Globus pallidus (tissue), 1 donor: ENCODE measurements around the gene SMCHD1.
"Not testable (repeated sequence)": the region's sequence is repeated elsewhere in the genome, so short reads cannot be mapped to it uniquely, and the experiment has no call there.

ENCODE experiments used
- DNase-seq: peaks from one replicate; pipeline ENCODE4 v3.0.0-alpha.2; 2015; ENCODE audit warnings: low spot score

The SMCHD1 gene

GRCh38 chr18:2657788-2658458, 2.4 kb downstream of the SMCHD1 start:
- no peak for DNase-seq

DNA sequence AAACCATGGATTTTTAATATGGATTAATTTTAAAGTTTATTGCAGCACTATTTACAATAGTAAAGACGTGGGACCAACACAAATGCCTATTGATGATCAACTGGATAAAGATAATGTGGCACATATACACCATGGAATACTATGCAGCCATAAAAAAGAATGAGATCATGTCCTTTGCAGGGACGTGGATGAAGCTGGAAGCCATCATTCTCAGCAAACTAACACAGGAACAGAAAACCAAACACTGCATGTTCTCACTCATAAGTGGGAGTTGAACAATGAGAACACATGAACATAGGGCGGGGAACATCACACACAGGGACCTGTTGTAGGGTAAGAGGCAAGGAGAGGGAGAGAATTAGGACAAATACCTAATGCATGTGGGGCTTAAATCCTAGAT, 5.3 kb downstream of the SMCHD1 start:
- DNase-seq, result not testable (repeated sequence)

- not testable (repeated sequence) for DNase-seq
Measured at GRCh38 chr18:2662288-2662687, 6.8 kb downstream of the SMCHD1 start.

DNA sequence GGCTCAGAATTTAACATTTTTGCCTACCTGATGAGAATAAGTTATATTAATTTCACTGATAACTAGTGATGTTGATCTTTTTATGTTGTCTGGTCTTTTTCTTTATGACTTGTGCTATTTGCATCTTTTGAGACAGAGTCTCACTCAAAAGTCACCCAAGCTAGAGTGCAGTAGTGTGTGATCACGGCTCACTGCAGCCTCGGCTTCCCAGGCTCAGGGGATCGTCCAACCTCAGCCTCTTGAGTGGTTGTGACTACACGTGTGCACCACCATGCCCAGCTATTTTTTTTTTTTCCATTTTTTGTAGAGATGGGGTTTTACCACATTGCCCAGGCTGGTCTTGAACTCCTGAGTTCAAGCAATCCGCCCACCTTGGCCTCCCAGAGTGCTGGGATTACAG, 7.5 kb downstream of the SMCHD1 start:
- DNase-seq, result no peak

GRCh38 chr18:2672410-2672809, 16.9 kb downstream of the SMCHD1 start:
- DNase-seq, result no peak

- DNase-seq, result no peak
Measured at GRCh38 chr18:2672872-2673271, 17.3 kb downstream of the SMCHD1 start.

DNA sequence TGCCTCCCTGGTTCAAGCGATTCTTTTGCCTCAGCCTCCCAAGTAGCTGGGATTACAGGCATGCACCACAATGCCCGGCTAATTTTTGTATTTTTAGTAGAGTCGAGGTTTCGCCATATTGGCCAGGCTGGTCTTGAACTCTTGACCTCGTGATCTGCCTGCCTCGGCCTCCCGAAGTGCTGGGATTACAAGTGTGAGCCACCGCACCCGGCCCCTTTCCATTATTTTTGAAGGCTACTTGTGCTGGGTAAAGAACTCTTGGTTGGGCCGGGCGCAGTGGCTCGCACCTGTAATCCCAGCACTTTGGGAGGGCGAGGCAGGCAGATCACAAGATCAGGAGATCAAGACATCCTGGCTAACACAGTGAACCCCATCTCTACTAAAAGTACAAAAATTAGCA, 23.4 kb downstream of the SMCHD1 start:
- not testable (repeated sequence) for DNase-seq

- DNase-seq, result no peak
Measured at GRCh38 chr18:2680216-2680792, 24.8 kb downstream of the SMCHD1 start.

DNA sequence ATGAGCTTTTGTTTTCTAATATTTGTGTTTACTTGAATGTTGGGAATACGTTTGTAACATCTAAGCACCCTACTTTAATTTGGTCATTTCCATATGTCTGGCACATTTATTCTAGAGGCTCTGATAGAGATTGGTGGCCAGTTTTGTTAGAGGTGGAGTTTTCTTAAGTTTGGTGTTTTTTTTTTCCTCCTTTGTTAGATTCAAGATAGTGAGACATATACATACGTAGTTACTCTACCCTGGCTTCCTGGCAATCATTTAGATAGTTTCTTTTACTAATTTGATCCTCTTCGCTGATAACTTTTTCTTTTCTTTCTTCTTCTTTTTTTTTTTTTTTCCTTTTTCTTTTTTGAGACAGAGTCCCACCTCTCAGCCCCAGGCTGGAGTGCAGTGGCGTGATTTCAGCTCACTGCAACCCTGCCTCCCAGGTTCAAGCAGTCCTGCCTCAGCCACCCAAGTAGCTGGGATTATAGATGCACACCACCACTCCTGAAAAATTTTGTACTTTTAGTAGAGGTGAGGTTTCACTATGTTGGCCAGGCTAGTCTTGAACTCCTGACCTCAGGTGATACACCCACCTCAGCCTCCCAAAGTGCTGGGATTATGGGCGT, 26.6 kb downstream of the SMCHD1 start:
- no peak for DNase-seq

- DNase-seq, result no peak
Measured at GRCh38 chr18:2683055-2683454, 27.5 kb downstream of the SMCHD1 start.

- no peak for DNase-seq
Measured at GRCh38 chr18:2686349-2686968, 30.9 kb downstream of the SMCHD1 start.

GRCh38 chr18:2687390-2688001, 32.0 kb downstream of the SMCHD1 start:
- no peak for DNase-seq

DNA sequence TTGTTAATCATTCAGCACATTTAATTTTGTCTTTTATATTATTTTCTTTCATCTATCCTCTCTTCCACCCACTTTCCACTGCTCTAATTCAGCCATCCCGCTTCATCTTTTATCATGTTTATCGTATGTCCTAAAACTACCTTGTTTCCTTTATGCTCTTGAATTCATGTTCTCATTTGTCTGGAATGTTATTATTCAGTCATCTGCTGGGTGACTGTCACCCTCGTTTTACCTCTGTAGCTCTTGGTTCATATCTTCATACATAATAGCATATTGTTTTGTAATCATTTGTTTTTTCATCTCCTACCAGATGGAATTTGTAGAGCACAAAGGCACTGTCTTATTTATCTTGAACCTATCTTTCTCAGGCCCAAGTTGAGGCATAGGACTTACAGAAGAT, 37.0 kb downstream of the SMCHD1 start:
- no peak for DNase-seq

DNA sequence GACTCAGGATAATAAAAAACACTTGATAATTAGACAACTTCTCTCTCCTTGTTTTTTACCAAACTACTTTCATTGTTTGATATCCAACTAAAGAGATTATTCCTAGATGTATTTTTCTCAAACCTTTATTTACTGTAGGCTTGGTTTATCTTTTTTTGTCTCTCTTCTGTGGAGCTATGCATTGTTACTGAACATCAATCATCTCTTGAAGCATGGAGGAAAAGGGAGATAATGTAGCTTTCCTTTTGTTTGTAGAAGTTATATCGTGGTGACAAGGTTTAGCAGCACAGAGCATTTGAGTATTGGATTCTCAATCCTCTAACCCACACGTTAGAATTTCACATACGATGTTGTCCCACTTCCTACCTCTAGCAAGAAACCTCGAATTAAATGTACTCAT, 41.7 kb downstream of the SMCHD1 start:
- no peak for DNase-seq

GRCh38 chr18:2699001-2699400, 43.5 kb downstream of the SMCHD1 start:
- DNase-seq, result no peak

GRCh38 chr18:2704541-2704940, 49.0 kb downstream of the SMCHD1 start:
- no peak for DNase-seq

DNA sequence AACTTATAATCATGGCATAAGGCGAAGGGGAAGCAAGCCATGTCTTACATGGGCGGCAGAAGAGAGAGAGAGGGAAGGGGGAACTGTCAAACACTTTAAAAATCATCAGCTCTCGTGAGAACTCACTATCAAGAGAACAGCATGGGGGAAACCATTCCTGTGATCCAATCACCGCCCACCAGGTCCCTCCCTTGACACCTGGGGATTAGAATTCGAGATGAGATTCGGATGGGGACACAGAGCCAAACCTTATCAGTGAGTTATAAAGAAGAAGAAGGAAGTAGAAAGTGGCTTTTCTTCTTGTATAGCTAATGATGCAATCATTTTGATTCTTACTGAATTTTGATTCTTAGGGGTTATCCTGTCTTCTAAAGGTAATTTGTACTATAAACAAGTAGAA, 51.4 kb downstream of the SMCHD1 start:
- DNase-seq, result no peak

DNA sequence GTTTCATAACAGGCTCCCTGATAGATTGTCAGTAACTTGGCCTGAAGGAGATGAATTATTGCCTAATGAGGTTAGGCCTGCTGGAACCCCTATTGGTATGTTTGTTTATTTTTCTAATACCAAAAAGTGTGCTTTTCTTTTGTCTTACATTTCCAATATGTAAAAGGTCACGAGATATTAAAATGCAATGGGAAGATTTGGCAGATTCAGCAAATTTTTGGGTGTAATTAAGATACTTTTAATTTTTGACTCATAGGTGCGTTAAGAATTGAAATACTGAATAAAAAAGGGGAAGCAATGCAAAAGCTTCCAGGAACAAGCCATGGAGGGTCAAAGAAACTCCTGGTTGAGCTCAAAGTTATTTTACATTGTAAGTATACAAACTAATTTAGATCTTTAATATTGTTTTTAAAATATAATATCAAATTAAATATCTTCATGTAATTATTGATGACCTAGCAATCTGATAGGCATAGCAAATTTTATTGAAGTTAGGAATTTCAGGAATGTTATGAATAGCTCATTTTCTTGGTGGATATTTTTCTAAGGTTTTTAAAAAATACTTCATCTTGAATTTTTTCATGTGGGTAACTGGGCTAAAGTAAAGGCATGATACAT, 52.1 kb downstream of the SMCHD1 start:
- no peak for DNase-seq

- DNase-seq, result no peak
Measured at GRCh38 chr18:2709316-2709715, 53.8 kb downstream of the SMCHD1 start.

GRCh38 chr18:2714140-2714539, 58.6 kb downstream of the SMCHD1 start:
- DNase-seq, result no peak

DNA sequence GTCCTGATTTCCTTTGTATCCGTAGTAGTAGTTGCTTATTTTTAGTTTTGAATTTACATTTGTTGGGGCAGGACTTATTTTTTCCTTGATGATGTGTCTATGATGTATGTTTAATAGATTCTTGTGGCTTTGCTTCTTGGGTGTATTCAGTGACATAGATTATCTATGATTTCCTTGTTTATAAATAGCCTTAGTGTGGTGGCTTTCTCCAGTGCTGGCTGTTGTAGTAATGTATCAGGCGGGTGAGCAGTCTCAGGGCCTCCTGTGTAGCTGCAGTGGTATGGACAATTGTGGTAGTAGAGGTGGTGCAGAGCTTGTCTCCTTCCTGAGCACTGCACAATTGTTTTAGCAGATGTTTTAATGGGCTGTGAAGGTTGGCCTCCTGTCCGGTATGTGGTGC, 60.5 kb downstream of the SMCHD1 start:
- no peak for DNase-seq
